K562 (cell line): ENCODE measurements around the gene HCST. TPM values are rescaled to one million over a fixed set of nuclear protein-coding genes. Genes with fewer than 3 reads are reported as not detected.

ENCODE experiments used
- ATAC-seq: fragments of 200-7000 bp; cut with Tn5 transposase; 3 replicates; pipeline ENCODE4 v1.9.1; 2020; ENCODE audit warnings: moderate library complexity
- BruUV-seq: library from RNA; stranded (reverse); fragments of 400-500 nt; replicated peaks from 2 replicates; lab custom pipeline; 2021; lab: Mats Ljungman, UMichigan
- CTCF ChIA-PET: fragments of 300-600 bp; formaldehyde crosslinking; extraction: SDS; loops from one replicate; lab custom pipeline; 2021; ENCODE audit warnings: low intra/inter-chr PET ratio; lab: Yijun Ruan, JAX
- POLR2A ChIA-PET: fragments of 300-600, 350-650 bp; sonication (Branson Sonifier 250); formaldehyde crosslinking; extraction: SDS; loops from one replicate; lab custom pipeline; 2021; ENCODE audit warnings: antibody characterized with exemption, inconsistent platforms; lab: Yijun Ruan, JAX
- DNase-seq, 4 experiments: peaks; one replicate each; pipeline versions ENCODE4 v3.0.0 to v3.0.0-alpha.2; 2011 to 2018; ENCODE audit warnings: low spot score in 3 of 4, mixed read lengths in 3 of 4; ENCODE audit errors: extremely low read depth in 1 of 4
- FAIRE-seq: peaks from 2 replicates; lab custom pipeline; 2011; peaks lifted over from hg19 to GRCh38; lab: Jason Lieb, UNC
- H2AFZ ChIP-seq: 2 replicates; pipeline ENCODE4 v1.6.0; 2011; ENCODE audit warnings: low read depth, low read length, control low read depth, inconsistent platforms
- H3K27ac ChIP-seq: fragments of 200-600 bp; 3 replicates; pipeline ENCODE4 v1.8.0; 2011; ENCODE audit warnings: low read depth, mild to moderate bottlenecking, control low read depth, inconsistent platforms, low read length, moderate library complexity, mixed read lengths; ENCODE audit errors: extremely low read depth
- H3K27me3 ChIP-seq, 2 experiments: fragments of 300-600 bp in 1 of 2; 2 replicates in 1 of 2; 3 replicates in 1 of 2; pipeline versions ENCODE4 v1.6.0 to v1.8.0; 2011; ENCODE audit warnings: inconsistent platforms in 2 of 2, low read length in 2 of 2, mild to moderate bottlenecking in 1 of 2, mixed read lengths in 1 of 2, moderate library complexity in 1 of 2; ENCODE audit not compliant: control insufficient read depth in 2 of 2, insufficient read depth in 2 of 2
- H3K36me3 ChIP-seq: fragments of 300-600 bp; 3 replicates; pipeline ENCODE4 v1.8.0; 2011; ENCODE audit warnings: mild to moderate bottlenecking, low read length, inconsistent platforms; ENCODE audit not compliant: control insufficient read depth, insufficient read depth
- H3K4me1 ChIP-seq, 2 experiments: fragments of 200-600 bp in 1 of 2; replicated peaks in 1 of 2; 2 replicates in 1 of 2; 3 replicates in 1 of 2; pipeline versions ENCODE4 v1.5.1 to v1.8.0; 2011; ENCODE audit warnings: inconsistent platforms in 2 of 2, low read length in 2 of 2, mild to moderate bottlenecking in 1 of 2, mixed read lengths in 1 of 2, moderate library complexity in 1 of 2; ENCODE audit not compliant: control insufficient read depth in 2 of 2, insufficient read depth in 2 of 2
- H3K4me2 ChIP-seq: 2 replicates; pipeline ENCODE4 v1.6.1; 2011; ENCODE audit warnings: low read length, control low read depth, inconsistent platforms, mixed read lengths; ENCODE audit not compliant: insufficient read depth
- H3K4me3 ChIP-seq: fragments of 200-600 bp; sonication (generic), shearing (Covaris generic); 2 replicates; pipeline ENCODE4 v1.5.1; 2016; ENCODE audit warnings: control low read depth, inconsistent platforms
- H3K79me2 ChIP-seq: fragments of 200-600 bp; 3 replicates; pipeline ENCODE4 v1.8.0; 2011; ENCODE audit warnings: low read length, inconsistent platforms; ENCODE audit not compliant: control insufficient read depth, insufficient read depth
- H3K9ac ChIP-seq, 2 experiments: 2 replicates each; pipeline versions ENCODE4 v1.6.0 to v1.6.1; 2011; ENCODE audit warnings: low read depth in 2 of 2, low read length in 2 of 2, control low read depth in 1 of 2, inconsistent platforms in 1 of 2, mild to moderate bottlenecking in 1 of 2, mixed read lengths in 1 of 2; ENCODE audit not compliant: insufficient read depth in 1 of 2
- H3K9me1 ChIP-seq: one replicate; pipeline ENCODE4 v1.6.0; 2011; ENCODE audit warnings: inconsistent platforms, mild to moderate bottlenecking, low read length, moderate library complexity; ENCODE audit not compliant: control insufficient read depth, insufficient read depth
- H3K9me3 ChIP-seq: replicated peaks from 2 replicates; pipeline ENCODE4 v1.5.1; 2011; ENCODE audit warnings: low read depth, low read length, inconsistent platforms; ENCODE audit not compliant: control insufficient read depth, insufficient read depth
- H4K20me1 ChIP-seq: replicated peaks from 2 replicates; pipeline ENCODE4 v1.6.1; 2011; ENCODE audit warnings: low read length, inconsistent platforms, mixed read lengths; ENCODE audit not compliant: control insufficient read depth, insufficient read depth
- CREB5 ChIP-seq: fragments of 250-450 bp; sonication (Bioruptor Pico); IDR thresholded peaks from 2 replicates; pipeline ENCODE4 v1.5.0; 2020; ENCODE audit warnings: mild to moderate bottlenecking
- FOXA3 ChIP-seq, 2 experiments: fragments of 450-650 bp in 1 of 2; sonication (generic) in 1 of 2; formaldehyde crosslinking; IDR thresholded peaks in 1 of 2; conservative IDR thresholded peaks in 1 of 2; 2 replicates each; pipeline versions ENCODE4 v1.4.0 to v1.8.0; 2020 to 2022; ENCODE audit warnings: mild to moderate bottlenecking in 2 of 2, missing genetic modification reagents in 1 of 2
- FOXK1 ChIP-seq: sonication (generic); formaldehyde crosslinking; IDR thresholded peaks from 2 replicates; pipeline ENCODE4 v1.8.0; 2022; ENCODE audit warnings: missing genetic modification reagents, mild to moderate bottlenecking, borderline replicate concordance
- HDAC2 ChIP-seq: fragments of 450-650 bp; IDR thresholded peaks from 2 replicates; pipeline ENCODE4 v1.6.1; 2016; ENCODE audit warnings: mild to moderate bottlenecking
- PHF8 ChIP-seq: fragments of 200-600 bp; sonication (generic); IDR thresholded peaks from 2 replicates; pipeline ENCODE4 v1.6.1; 2012; ENCODE audit warnings: mixed run types, mild to moderate bottlenecking, inconsistent platforms, low read length, moderate library complexity, borderline replicate concordance
- TCFL5 ChIP-seq: fragments of 250-450 bp; sonication (Bioruptor Pico); conservative IDR thresholded peaks from 2 replicates; pipeline ENCODE4 v1.6.1; 2021; ENCODE audit warnings: mild to moderate bottlenecking, moderate library complexity, matching md5 sums
- TOE1 ChIP-seq, 2 experiments: fragments of 450-650 bp in 1 of 2; sonication (generic) in 1 of 2; formaldehyde crosslinking in 1 of 2; IDR thresholded peaks; 2 replicates each; pipeline versions ENCODE4 v1.7.1 to v1.8.0; 2016 to 2022; ENCODE audit warnings: borderline replicate concordance in 2 of 2, mild to moderate bottlenecking in 2 of 2, antibody characterized with exemption in 1 of 2, inconsistent platforms in 1 of 2, low read depth in 1 of 2, missing genetic modification reagents in 1 of 2, moderate library complexity in 1 of 2
- ZBED1 ChIP-seq: IDR thresholded peaks from 2 replicates; pipeline ENCODE4 v1.6.1; 2014
- ZBTB5 ChIP-seq: fragments of 450-650 bp; IDR thresholded peaks from 2 replicates; pipeline ENCODE4 v1.6.1; 2017; ENCODE audit warnings: antibody characterized with exemption
- ZNF274 ChIP-seq: IDR thresholded peaks from 2 replicates; pipeline ENCODE4 v1.6.1; 2011; ENCODE audit warnings: low read depth, mild to moderate bottlenecking, low read length, moderate library complexity, borderline replicate concordance
- ZNF609 ChIP-seq: sonication (generic); formaldehyde crosslinking; IDR thresholded peaks from 2 replicates; pipeline ENCODE4 v1.8.1; 2023; ENCODE audit warnings: missing genetic modification reagents, mild to moderate bottlenecking, borderline replicate concordance
- WGBS: fragments of 100-300 bp; shearing (Covaris generic); methylation state at CpG from one replicate; pipeline ENCODE4 v1.1.6; 2016; ENCODE audit warnings: low coverage, mixed read lengths; ENCODE audit not compliant: insufficient coverage; ENCODE audit errors: missing lambda C conversion rate; 5-methylcytosine and 5-hydroxymethylcytosine counted together
- in situ Hi-C: fragments of 300-500 bp; cut with MboI; formaldehyde crosslinking; loops from 4 replicates; pipeline ENCODE4 v1.15.0; 2018; ENCODE audit warnings: inconsistent platforms, mixed read lengths
- intact Hi-C: fragments of 100-400 bp; cut with micrococcal nuclease; formaldehyde crosslinking; loops from 2 replicates; pipeline ENCODE4 v1.14.2; 2022
- polyA plus RNA-seq, 8 experiments: library from polyadenylated mRNA; depleted of rRNA in 4 of 8; stranded (reverse) in 5 of 8; unstranded in 3 of 8; fragments of >200 nt; fragmentation: Nextera tagmentation in 2 of 8; fragmentation: Illumina TruSeq in 1 of 8; extraction: Ambion mirVana in 2 of 8; extraction: Trizol in 1 of 8; gene quantifications; 2 replicates each; pipeline versions ENCODE4 v1.2.1 to v1.2.3, GENCODE V29; 2011 to 2014; ENCODE audit warnings: inconsistent platforms in 1 of 8, missing spikeins in 1 of 8
- total RNA-seq, 7 experiments: library from RNA; depleted of rRNA in 6 of 7; stranded (reverse); fragments of >200 nt in 6 of 7; fragmentation: Illumina TruSeq in 2 of 7; extraction: Trizol in 2 of 7; gene quantifications; 2 replicates each; pipeline versions ENCODE4 v1.2.1 to v1.2.3, GENCODE V29; 2011 to 2021; ENCODE audit warnings: low replicate concordance in 1 of 7

Gene HCST
- total and polyA plus RNA-seq, 9 of the 15 experiments (the other 6 are each of a cell fraction or from before 2014, with no cell fraction given) = 0.29 to 1.9 (median 0.95) TPM; not detected in 2

GRCh38 chr19:35929876-35930275 is 27.5 kb downstream of the HCST start:
- H2AFZ ChIP-seq = peak overlapping the region; percentile 69
- CTCF ChIA-PET = interaction anchor here (0.6 to 0.7 kb wide), 2 partner anchors 47 to 381 kb away, joined by 3 read pairs; no protein-coding TSS in a partner anchor
- H3K9ac ChIP-seq = no peak overlapping the region
- no peaks in the 10 kb centered on the region for H4K20me1 ChIP-seq
- DNase-seq = no peak
- H3K79me2 ChIP-seq = no peaks in the 10 kb centered on the region
- no peaks in the 10 kb centered on the region for H3K9me1 ChIP-seq
- POLR2A ChIA-PET = no interaction called here
- no peak for ATAC-seq
- no peaks in the 10 kb centered on the region for H3K9me3 ChIP-seq
- intact Hi-C loops = loop anchor here (5.0 to 10.0 kb wide), 2 partner anchors 105 to 373 kb away; no protein-coding TSS in a partner anchor
- BruUV-seq = no TSS peak
- H3K4me1 ChIP-seq = peaks cover 2 to 6% of the 10 kb centered on the region in 2 experiments; a peak in 2 of 5 replicates
- peaks cover 0 to 14% of the 10 kb centered on the region in 2 experiments; a peak in 3 of 5 replicates for H3K27me3 ChIP-seq
- H3K4me2 ChIP-seq = no peak overlapping the region
- no peak overlapping the region for H3K27ac ChIP-seq
- no peak overlapping the region for H3K4me3 ChIP-seq
- in situ Hi-C loops = loop anchor here (5.0 kb wide), 2 partner anchors 43 to 228 kb away; partner anchors contain the start of gene ZBTB32
- FAIRE-seq = no peak
- H3K36me3 ChIP-seq = no peaks in the 10 kb centered on the region
- 75% methylated on average over 2 of the region's 2 CpGs for WGBS
- TF ChIP-seq PHF8 (no peak), CREB5 (CRISPR knock-in tag) (no peak), FOXK1 (CRISPR knock-in tag) (no peak), TOE1 (IDR thresholded peaks at IDR 0.05; ENCODE audit: borderline replicate concordance) (no peak), TOE1 (CRISPR knock-in tag; IDR thresholded peaks at IDR 0.05; ENCODE audit: borderline replicate concordance, low read depth) (no peak), FOXA3 (CRISPR knock-in tag; conservative IDR thresholded peaks at IDR 0.05 in 1 of 2, IDR thresholded peaks at IDR 0.05 in 1 of 2) (no peak), ZBED1 (no peak), ZNF274 (no peak), HDAC2 (no peak), TCFL5 (no peak), ZNF609 (CRISPR knock-in tag) (no peak), ZBTB5 (no peak)
